Type B pancreatic cell (in vitro differentiated cells): ENCODE measurements around the gene CPD. TPM values are rescaled to one million over a fixed set of nuclear protein-coding genes. Genes with fewer than 3 reads are reported as not detected.

Experiments
- DNase-seq: peaks from one replicate; pipeline ENCODE4 v3.0.0; 2021; ENCODE audit warnings: mixed read lengths; ENCODE audit not compliant: unreplicated experiment; ENCODE audit errors: extremely low spot score
- H3K27ac Mint-ChIP-seq: 2 replicates; pipeline ENCODE4 v1.8.0; 2021; ENCODE audit warnings: mild to moderate bottlenecking, mixed read lengths
- H3K27me3 Mint-ChIP-seq: 2 replicates; pipeline ENCODE4 v1.8.0; 2021; ENCODE audit warnings: mixed read lengths
- H3K36me3 Mint-ChIP-seq: 2 replicates; pipeline ENCODE4 v1.8.0; 2021; ENCODE audit warnings: mixed read lengths
- H3K4me1 Mint-ChIP-seq: one replicate; pipeline ENCODE4 v1.8.0; 2021; ENCODE audit warnings: mixed read lengths; ENCODE audit not compliant: unreplicated experiment
- H3K4me3 Mint-ChIP-seq: 2 replicates; pipeline ENCODE4 v1.8.0; 2021; ENCODE audit warnings: mild to moderate bottlenecking, mixed read lengths
- H3K9me3 Mint-ChIP-seq: 2 replicates; pipeline ENCODE4 v1.8.0; 2021; ENCODE audit warnings: mixed read lengths
- total RNA-seq: library from RNA; stranded (reverse); gene quantifications from 2 replicates; pipeline ENCODE4 v1.2.1, GENCODE V29; 2021; ENCODE audit warnings: low replicate concordance
- TF ChIP-seq, protein P1 (sequence below): fragments of 200-600 bp; sonication (generic); conservative IDR thresholded peaks from 2 replicates; pipeline ENCODE4 v1.5.0; 2021; ENCODE audit warnings: antibody characterized with exemption, mild to moderate bottlenecking

Gene CPD
- total RNA-seq, 1 donor from 2014 or later = 71.2 TPM

DNA sequence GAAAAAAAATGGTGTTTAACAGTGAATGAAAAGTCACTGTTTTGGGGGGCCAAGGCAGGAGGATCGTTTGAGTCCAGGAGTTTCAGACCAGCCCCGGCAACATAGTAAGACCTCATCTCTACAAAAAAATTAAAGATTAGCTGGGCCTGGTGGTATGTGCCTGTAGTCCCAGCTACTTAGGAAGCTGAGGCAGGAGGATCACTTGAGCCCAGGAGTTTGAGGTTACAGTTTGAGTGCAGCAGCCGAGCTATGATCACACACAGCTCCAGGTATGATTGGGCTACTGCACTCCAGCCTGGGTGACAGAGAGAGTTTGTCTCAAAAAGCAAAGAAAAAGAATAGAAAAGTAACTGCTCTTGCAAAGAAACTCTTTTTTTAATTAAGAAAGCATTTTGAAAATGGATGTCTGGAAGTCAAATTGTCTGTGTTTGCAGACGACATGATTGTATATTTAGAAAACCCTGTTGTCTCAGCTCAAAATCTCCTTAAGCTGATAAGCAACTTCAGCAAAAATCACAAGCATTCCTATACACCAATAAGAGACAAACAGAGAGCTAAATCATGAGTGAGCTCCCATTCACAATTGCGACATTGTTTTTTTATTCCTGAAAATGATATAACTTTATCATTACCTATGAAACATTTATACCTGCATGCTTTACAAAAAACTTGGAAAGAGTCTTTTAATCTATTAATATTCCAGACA, 20.5 kb upstream of the CPD start:
- TF ChIP-seq, protein P1, sequence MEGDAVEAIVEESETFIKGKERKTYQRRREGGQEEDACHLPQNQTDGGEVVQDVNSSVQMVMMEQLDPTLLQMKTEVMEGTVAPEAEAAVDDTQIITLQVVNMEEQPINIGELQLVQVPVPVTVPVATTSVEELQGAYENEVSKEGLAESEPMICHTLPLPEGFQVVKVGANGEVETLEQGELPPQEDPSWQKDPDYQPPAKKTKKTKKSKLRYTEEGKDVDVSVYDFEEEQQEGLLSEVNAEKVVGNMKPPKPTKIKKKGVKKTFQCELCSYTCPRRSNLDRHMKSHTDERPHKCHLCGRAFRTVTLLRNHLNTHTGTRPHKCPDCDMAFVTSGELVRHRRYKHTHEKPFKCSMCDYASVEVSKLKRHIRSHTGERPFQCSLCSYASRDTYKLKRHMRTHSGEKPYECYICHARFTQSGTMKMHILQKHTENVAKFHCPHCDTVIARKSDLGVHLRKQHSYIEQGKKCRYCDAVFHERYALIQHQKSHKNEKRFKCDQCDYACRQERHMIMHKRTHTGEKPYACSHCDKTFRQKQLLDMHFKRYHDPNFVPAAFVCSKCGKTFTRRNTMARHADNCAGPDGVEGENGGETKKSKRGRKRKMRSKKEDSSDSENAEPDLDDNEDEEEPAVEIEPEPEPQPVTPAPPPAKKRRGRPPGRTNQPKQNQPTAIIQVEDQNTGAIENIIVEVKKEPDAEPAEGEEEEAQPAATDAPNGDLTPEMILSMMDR = no peak
- Mint-ChIP-seq H3K4me3 (no peak overlapping the region), H3K4me1 (no peaks in the 10 kb centered on the region), H3K27me3 (no peaks in the 10 kb centered on the region), H3K9me3 (peaks cover 4% of the 10 kb centered on the region), H3K27ac (no peak overlapping the region), H3K36me3 (no peaks in the 10 kb centered on the region)
- no peak for DNase-seq

DNA sequence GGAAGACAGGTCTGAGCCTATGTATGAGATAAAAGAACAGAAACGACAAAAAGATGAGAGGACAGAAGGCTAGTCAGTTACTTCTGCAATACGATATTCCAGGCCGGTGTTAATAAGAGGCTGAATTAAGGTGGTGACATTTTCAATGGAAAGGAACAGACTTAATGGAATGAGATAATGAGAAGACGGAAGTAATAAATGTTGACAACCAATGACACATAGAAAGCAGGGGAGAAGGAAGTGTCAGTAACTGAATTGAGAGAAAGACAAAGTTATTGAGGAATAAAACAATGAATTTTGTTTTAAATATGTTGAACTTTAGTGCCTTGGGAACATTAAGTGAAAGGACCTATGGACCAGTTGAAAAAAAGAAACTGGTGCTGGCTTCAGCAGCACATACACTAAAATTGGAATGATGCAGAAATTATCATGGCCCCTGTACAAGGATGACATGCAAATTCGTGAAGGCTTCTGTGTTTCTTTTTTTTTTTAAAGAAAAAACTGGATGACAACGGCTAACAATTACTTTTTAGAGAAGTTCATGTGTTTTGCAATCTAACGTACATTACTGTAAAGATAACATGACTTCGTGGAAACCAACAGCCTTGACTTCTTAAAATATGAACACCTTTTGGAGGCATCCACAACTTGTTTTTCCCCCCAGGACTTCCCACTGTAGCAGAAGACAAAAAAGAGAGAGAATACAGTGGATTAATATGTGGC, 18.5 kb upstream of the CPD start:
- DNase-seq = no peak
- Mint-ChIP-seq H3K4me1 (no peaks in the 10 kb centered on the region), H3K27ac (no peak overlapping the region), H3K9me3 (peaks cover 4% of the 10 kb centered on the region), H3K36me3 (no peaks in the 10 kb centered on the region), H3K4me3 (no peak overlapping the region), H3K27me3 (no peaks in the 10 kb centered on the region)
- TF ChIP-seq, protein P1 = no peak

DNA sequence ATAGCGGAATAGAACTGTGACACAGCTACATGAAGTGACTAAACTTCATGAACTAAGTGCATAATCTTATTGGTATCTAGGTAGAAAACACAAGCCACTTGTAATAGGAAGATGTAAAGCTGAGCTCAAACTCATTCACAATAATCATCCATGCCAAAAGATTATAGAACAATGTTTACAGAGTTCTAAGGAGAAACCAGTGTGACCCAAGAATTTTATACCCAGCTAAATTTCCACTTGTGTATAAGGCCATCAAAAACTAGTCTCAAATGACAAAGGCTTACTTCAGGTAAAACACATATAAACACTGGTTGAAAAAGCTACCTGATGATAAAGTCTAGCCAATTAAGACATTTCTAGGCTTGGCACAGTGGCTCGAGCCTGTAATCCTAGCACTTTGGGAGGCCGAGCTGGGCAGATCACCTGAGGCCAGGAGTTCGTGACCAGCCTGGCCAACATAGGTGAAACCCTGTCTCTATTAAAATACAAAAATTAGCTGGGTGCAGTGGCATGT, 16.9 kb upstream of the CPD start:
- H3K27me3 Mint-ChIP-seq = no peaks in the 10 kb centered on the region
- no peak for DNase-seq
- H3K4me1 Mint-ChIP-seq = no peaks in the 10 kb centered on the region
- H3K27ac Mint-ChIP-seq = no peak overlapping the region
- no peaks in the 10 kb centered on the region for H3K36me3 Mint-ChIP-seq
- H3K9me3 Mint-ChIP-seq = peaks cover 4% of the 10 kb centered on the region
- TF ChIP-seq, protein P1 = no peak
- no peak overlapping the region for H3K4me3 Mint-ChIP-seq

DNA sequence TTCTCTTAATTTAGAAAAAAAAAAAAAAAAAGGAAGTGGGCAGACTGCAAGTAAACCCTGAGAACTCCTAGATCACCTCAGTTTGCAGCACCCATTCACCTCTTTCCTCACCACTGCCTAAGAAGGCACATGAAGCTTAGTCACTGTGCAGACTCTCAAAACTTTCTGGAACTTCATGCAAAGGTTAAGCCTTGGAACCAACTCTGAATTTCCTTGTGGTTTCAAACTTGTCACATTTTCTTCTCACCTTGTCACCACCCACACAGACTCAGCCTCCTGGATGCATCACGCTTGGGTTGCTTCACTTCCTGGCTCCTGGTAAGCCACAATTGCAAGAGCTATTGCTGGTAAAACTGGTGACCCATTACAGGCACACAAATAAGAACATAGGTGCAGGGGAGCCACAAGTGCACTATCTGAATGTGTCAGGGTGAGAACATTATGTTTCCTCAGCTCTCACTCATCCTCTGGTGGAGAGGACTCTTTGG, 15.0 kb upstream of the CPD start:
- no peak overlapping the region for H3K27ac Mint-ChIP-seq
- H3K4me3 Mint-ChIP-seq = no peak overlapping the region
- H3K9me3 Mint-ChIP-seq = peaks cover 4% of the 10 kb centered on the region
- TF ChIP-seq, protein P1 = no peak
- no peaks in the 10 kb centered on the region for H3K27me3 Mint-ChIP-seq
- no peak for DNase-seq
- peaks cover 4% of the 10 kb centered on the region for H3K4me1 Mint-ChIP-seq
- no peaks in the 10 kb centered on the region for H3K36me3 Mint-ChIP-seq

DNA sequence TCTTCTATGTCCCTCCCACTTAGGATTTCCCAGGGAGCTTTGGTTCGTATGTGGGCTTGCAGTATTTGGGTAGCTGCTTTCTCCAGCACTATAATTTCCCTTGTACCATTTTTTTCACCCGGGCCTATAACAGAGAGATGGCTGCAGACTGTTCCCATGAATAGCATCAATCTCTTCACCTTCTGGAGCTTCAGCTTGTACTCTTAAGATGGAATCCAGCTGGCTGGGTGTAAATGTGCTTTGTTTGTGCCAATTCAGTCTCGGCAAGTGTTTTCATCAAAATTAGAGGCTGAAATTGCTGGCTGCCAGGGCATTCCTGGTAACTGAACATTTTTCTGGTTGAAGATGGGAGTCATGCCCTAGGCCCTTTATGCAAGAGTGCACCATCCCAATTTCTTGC, 12.2 kb upstream of the CPD start:
- Mint-ChIP-seq H3K27me3 (no peaks in the 10 kb centered on the region), H3K36me3 (no peaks in the 10 kb centered on the region), H3K9me3 (no peaks in the 10 kb centered on the region), H3K27ac (no peak overlapping the region), H3K4me3 (no peak overlapping the region), H3K4me1 (peaks cover 11% of the 10 kb centered on the region)
- DNase-seq = no peak
- TF ChIP-seq, protein P1 = no peak
